ENCODE results near the gene MRGPRD.
A peak's percentile ranks its signal among the peaks of the same experiment; 100 is the strongest.

MRGPRD gene

DNA sequence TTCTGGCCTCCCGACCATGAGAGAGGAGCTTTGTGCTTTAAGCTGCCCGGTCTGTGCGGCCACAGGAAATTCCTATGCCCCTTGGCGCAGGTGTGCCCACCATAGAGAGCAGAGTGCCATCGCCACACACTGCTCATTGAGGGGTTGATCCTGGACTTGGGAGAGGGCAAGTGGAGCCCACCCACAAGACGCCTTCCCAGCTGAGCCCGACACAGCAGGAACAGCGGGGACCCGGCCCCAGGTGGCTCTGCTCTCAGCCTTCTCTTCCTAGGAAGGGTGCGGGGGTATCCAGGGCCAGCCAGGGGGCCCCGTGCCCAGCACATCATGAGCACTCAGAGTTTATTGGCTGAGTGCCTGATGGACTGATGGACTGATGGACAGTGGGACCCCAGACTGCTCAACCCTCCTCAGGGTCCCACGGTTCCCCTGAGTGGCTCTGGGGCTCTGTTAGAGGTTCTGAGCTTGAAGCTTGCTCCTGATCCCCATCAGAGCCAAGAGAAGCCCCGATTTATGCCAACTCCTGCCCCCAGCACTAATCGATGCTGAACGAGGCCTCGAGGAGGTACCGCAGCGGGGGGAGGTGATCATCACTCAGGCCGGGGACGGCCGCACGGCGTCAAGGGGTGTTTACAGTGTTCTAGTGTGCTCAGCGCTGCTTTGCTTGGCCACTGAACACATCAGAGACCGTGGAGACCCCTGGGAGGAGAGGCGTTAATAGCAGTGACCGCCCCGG lies 13.5 kb upstream of the MRGPRD start:
- TF ChIP-seq, protein P1, sequence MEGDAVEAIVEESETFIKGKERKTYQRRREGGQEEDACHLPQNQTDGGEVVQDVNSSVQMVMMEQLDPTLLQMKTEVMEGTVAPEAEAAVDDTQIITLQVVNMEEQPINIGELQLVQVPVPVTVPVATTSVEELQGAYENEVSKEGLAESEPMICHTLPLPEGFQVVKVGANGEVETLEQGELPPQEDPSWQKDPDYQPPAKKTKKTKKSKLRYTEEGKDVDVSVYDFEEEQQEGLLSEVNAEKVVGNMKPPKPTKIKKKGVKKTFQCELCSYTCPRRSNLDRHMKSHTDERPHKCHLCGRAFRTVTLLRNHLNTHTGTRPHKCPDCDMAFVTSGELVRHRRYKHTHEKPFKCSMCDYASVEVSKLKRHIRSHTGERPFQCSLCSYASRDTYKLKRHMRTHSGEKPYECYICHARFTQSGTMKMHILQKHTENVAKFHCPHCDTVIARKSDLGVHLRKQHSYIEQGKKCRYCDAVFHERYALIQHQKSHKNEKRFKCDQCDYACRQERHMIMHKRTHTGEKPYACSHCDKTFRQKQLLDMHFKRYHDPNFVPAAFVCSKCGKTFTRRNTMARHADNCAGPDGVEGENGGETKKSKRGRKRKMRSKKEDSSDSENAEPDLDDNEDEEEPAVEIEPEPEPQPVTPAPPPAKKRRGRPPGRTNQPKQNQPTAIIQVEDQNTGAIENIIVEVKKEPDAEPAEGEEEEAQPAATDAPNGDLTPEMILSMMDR (IDR thresholded peaks at IDR 0.05; ENCODE audit: borderline replicate concordance, control extremely low read depth, extremely low read depth, insufficient read depth, missing control alignments): no peak
- in situ Hi-C loops (cut with MboI; ENCODE audit: low sequenced_read_pairs, unreplicated experiment): no loop called here
- peak; percentile 25 for DNase-seq (ENCODE audit: low spot score)

DNA sequence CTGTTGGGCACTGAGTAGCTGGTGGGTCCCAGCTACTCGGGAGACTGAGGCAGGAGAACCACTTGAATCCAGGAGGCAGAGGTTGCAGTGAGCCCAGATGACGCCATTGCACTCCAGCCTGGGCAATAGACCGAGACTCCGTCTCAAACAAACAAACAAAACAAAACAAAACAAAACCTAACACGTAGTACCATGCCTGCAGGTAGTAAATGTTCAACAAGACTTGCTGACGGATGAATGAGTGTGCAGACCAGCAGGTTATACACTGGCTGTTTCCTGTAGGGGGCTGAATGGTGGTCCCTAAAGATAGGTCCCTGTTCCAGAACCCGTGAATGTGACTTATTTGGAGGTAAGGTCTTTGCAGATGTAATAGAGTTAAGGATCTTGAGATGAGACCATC lies 12.8 kb upstream of the MRGPRD start:
- no peak for DNase-seq (ENCODE audit: low spot score)
- in situ Hi-C loops (cut with MboI; ENCODE audit: low sequenced_read_pairs, unreplicated experiment): no loop called here
- TF ChIP-seq, protein P1 (IDR thresholded peaks at IDR 0.05; ENCODE audit: borderline replicate concordance, control extremely low read depth, extremely low read depth, insufficient read depth, missing control alignments): no peak

DNA sequence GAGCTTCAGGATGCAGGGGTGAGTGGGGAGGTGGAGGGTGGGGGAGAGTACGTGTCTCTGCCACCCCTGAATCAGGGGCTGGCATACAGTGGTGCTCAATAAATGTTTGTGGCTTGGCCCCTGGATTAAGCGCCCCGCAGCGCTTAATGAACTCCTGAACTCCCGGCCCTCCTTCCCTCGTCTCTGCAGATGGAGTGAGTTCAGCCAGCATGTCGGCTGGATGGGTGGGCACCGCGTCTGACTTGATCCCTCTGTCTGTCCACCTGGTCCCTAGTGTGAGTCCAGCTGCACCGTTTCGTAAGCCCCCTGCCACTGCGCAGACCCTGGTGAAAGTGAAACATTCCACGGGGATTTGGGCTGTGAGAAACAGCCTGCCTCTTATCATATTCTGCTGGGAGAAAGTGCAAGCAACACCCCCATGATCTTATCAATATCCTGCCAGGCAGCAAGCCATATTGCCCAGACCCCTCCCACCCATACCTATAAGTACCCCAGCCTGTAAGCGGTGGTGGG lies 12.0 kb upstream of the MRGPRD start:
- in situ Hi-C loops (cut with MboI; ENCODE audit: low sequenced_read_pairs, unreplicated experiment): no loop called here
- TF ChIP-seq, protein P1 (IDR thresholded peaks at IDR 0.05; ENCODE audit: borderline replicate concordance, control extremely low read depth, extremely low read depth, insufficient read depth, missing control alignments): no peak
- no peak for DNase-seq (ENCODE audit: low spot score)

DNA sequence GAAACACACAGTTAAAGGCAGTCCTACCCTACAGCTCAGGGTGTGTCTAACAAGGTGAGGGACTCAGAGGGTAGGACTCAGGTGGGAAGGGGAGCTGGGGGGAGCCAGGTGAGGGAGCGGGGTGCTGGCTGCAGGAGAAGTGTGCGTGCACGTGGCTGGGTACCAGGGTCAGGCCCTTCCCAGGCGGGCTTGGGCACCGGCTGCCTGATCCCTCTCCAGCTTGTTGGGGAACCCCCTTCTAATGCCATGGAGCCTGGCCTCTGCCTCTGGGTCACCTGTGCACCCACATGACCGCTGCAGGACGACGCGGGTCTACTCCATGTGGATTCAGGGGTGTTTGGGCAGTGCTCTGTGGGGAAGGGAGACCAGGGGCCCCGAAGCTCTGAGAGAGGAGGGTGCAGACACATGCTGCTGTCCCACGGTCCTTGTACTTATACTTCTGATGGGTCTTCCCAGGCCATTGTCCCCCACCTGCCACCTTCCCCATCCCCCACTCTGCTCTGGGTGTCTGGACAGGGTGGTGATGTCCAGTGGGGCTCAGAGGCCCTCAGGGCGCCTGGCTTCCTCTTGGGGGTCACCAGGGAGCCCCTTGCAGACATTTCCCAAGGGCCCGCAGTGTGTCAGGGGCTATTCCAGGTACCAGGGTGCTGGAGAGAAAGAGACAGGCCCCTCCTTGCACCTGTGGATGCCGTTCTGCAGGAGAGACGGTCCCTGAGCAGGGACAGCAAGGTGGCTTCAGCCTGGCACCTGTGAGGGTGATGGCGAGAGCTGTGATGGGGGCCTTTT lies 10.4 kb upstream of the MRGPRD start:
- DNase-seq (ENCODE audit: low spot score): no peak
- TF ChIP-seq, protein P1 (IDR thresholded peaks at IDR 0.05; ENCODE audit: borderline replicate concordance, control extremely low read depth, extremely low read depth, insufficient read depth, missing control alignments): no peak
- in situ Hi-C loops (cut with MboI; ENCODE audit: low sequenced_read_pairs, unreplicated experiment): no loop called here

DNA sequence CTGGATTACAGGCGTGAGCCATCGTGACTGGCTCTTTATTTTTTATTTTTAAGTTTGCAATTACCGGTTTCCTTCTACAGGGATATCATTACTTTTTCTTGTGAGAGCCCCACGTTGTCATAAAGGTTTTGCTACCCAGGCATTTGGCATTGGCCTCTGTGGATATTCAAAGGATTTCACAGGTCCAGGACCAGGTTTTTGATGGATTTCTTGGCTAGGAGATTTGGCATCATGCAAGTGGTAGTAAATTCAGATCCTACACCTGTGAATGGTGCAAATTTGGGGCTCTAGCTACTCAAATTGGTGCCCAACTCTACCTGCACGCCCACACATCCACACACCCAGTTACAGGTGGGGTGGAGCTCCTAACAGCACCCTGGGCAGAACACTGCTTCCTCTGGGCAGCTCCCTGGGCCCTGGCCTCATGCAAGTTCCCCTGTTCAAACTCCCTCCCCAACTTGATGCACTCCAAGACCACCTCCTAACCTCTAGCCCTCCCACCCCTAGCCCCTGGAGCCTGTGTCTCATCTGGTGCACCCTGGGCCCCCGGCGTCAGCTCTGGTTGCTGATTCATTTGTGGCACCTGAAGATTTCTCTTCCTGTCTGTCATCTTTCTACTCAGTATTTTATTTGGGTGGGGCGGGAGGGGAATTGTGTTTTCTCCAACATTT lies 9.3 kb upstream of the MRGPRD start:
- TF ChIP-seq, protein P1 (IDR thresholded peaks at IDR 0.05; ENCODE audit: borderline replicate concordance, control extremely low read depth, extremely low read depth, insufficient read depth, missing control alignments): no peak
- DNase-seq (ENCODE audit: low spot score): no peak
- in situ Hi-C loops (cut with MboI; ENCODE audit: low sequenced_read_pairs, unreplicated experiment): no loop called here

DNA sequence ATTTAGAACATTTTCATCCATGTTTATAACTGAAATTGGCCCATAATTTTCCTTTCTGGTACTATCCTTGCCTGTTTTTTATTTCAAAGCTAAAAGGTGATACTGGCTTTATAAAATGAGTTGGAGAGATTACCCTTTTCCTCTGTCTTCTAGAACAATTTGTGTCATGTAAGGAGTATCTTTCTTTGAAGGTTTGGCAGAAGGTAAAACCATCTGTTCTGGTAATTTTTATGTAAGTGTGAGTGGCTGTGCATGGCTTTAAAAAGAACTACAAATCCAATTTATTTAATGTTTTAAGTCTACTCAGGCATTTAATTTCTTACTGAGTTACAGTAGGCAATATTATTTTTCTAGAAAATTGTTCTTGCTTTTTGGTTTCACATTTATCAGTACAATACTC lies 7.7 kb upstream of the MRGPRD start:
- DNase-seq (ENCODE audit: low spot score): no peak
- in situ Hi-C loops (cut with MboI; ENCODE audit: low sequenced_read_pairs, unreplicated experiment): no loop called here
- TF ChIP-seq, protein P1 (IDR thresholded peaks at IDR 0.05; ENCODE audit: borderline replicate concordance, control extremely low read depth, extremely low read depth, insufficient read depth, missing control alignments): no peak

Measured in GM13976 (cell line).